CD4-positive, alpha-beta T cell treated with Interleukin-6 at 100 ng/mL for 8 hours (primary cell): ENCODE results near the gene PHF14.

Experiments
- DNase-seq: peaks from one replicate; pipeline ENCODE4 v3.0.0-alpha.2; 2020; ENCODE audit warnings: mixed read lengths, low spot score

Gene PHF14

DNA sequence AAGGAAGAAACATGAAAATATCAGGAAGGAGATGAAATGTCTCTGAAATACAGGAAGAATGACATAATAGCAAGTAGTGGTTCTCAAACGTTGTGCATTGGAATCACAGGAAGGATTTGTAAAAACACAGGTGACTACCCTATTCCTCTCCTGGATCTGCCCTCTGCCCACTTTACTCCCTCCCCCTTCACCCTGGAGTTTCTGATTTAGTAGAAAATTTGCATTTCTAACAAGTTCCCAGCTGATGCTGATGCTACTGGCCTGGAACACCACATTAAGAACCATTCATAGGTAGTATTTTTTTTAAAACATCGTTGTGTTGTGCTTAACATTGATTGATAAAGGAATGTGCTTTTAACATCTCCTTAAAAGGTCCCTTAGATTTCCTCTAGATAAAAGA is 130.9 kb downstream of the PHF14 start:
- no peak for DNase-seq

DNA sequence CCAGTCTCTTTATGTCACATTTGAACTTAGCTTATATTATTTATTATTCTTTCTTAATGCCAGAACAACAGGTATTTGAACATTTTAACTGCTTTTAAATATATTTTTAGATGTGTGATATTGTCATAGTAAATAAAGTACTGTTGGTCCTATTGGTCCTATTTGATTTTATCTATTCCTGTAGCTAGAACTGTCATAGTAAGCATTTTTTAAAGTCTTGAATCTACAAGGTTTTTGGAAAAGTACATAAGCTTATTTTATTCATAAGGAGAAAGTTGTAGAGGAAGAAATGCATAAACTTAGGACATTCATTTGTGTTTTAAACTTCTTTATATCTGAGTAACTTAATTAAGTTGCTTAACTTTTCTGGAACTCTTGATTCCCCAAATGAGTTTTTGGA is 136.0 kb downstream of the PHF14 start:
- no peak for DNase-seq

DNA sequence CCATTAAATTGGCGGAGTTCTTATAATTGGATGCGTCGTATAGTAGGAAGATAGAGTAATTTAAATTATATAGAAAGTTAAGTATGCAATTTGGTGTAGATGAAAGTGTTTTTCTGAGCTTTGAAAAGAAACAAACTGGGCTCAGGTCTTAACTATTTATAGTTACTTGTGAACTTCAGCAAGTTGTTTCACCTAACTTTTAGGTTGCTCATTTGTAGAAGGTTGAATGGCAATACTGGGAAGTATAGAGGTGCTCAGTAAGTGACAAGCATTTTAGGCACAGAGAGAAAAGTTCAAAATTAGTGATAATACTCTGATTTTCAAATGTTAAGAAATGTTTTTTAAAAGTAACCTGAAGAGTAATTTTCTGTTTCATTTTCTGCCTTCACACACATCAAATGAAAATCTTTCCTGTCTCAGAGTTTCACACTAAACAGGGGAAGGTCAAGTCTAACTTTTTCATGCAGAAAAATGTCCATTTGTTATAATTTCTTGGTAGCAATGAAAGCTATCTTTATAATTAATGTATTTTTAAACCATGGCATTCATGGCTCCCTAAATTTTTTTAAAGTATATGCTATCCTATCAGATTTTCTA is 146.5 kb downstream of the PHF14 start:
- DNase-seq: no peak

DNA sequence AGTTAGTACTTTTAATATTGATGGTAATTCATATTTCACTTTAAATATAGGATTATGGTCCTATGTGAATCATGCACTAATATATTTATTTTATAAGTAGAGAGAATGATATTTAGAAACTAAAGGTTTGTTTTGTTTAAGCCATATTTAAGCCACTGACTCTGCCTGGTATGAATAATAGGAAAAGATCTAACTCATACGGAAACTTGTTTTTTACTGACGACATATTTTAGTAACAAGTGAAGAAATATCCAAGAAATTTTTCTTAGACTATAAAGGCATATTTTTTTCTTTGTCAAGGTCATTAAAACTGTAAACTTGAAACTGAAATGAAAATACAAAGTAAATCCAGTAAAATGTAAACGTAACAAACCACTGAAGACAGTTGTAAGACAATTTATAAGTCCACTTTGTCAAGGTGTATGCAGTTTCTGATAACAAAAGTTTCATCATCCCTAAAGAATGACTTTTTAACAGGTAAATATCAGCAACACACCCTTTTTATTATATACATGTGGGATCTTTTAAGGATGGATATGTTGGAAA is 147.1 kb downstream of the PHF14 start:
- DNase-seq: no peak

DNA sequence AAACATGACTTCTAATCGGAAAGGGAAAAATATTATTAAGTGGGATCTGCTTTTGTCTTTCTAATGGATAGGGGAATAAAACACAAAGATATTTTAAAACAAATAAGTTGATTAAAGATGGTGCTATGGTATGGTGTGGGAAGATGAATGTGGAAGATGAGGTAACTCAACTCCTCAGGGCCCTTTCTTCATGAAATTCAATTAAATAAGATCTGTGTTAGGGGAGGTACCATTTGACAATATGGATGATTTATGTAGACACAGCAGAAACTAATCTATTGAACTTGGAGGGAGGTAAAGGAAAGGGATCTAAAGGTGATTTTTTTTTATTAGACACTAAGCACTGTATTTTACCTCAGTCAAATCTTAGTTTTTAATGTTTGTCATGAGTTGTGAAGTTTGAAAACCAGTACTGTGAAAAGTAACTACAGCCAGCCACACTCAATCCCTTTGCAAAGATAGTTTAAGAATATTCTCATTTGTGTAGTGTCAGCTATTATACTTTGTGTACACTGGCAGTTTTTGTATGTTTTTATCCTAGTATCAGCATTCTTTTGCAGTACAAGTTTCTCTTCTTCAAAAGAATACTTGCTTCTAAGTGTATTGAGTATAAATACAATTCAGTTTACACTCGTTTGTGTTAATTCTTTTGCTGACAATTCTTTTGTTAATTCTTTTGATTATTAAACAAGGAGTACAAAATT is 151.3 kb downstream of the PHF14 start:
- no peak for DNase-seq

DNA sequence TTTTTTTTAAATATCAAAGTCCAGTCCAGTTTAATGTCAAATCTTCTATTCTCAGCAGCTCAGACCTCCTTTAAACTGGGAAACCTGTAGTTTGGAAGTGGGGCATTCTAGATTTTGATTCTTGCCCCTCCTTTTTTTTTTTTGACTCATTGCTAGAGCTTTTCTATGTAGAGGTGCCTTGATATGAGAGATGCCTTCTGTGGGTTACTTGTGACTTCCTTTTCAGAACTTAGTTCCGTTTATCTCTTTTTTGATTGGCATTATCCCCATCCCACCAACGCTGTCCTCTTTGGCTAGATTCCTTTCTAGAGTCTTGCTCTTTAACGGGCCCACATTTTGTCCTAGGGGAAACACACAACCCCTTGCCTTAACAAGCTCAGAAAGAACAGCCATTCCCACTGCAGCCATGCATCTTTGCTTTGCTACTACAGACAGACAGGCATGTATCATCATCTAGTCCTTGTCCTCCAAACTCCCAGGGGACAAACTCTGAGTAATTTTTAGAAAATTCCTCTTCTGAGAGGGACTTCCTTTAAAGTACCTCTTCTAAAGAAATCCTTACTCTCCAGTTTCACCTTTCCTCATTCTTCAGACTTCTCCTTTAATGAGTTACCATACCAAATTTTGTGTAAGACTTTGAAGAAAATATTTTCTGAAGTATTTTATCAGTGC is 153.6 kb downstream of the PHF14 start:
- no peak for DNase-seq

DNA sequence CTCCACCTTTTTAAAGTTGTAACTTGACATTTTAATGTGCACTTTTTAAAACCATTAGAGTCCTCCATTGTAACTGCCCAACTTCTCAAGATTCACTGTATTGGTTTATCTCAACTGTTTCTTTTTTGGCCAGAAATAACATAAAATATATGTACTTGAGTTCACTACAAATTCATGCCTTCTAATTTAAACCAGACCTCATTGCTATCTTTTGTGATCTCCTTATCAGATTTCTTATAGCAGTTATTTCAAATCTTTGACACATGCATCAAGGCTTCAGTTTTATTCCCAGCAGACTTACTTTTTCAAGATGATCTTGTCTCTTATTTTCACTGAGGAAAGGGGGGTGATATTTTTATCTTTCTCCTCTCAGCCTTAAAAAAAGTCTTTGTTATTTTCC is 154.3 kb downstream of the PHF14 start:
- no peak for DNase-seq

DNA sequence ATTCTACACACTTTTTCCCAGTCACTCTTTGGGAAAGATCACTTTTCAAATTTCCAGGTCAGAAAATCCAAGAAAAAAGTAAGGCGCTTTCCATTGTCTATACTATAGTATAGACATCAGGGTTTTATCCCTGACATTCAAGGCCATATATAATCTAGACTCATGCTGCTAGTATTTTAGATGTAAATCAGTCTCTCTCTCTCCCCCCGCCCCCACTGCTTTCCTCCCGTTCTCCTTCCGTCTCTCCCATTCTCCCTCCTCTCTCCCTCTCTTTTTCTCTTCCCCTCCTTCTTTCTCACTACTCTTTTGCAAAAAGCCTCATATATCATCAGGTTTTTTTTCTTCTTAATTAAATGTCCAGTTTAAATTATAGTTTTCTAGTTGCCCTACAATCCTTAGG is 154.8 kb downstream of the PHF14 start:
- no peak for DNase-seq

DNA sequence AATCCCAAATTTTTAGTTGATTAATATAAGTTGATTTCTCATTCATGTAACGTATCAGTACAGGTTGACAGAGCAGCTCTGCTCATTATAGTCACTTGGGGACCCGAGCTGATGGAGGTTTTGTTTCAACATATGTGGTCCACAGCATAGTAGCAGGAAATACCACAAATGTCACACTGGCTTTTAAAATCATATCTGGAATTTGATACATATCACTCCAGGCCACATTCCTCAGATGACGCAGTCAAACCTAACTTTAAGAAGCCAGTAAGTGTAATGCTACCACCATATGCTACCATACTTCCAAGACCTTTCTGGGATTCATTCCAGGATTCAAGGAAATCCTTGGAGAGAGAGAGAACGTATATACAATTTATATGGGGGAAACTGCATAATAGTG is 156.3 kb downstream of the PHF14 start:
- no peak for DNase-seq

DNA sequence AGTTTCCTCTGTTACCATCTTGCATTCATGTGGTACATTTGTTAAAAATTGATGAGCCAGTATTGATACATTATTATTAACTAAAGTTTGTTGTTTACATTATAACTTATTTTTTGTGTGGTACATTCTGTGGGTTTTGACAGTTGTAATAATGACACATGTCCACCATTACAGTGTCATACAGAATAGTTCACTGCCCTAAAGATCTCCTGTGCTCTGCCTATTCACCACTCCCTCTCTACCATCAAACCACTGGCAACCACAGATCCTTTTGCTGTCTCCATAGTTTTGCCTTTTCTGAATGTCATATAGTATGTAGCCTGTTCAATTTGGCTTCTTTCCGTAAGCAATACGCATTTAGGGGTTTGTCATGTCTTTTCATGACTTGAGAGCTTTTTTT is 156.9 kb downstream of the PHF14 start:
- DNase-seq: no peak

DNA sequence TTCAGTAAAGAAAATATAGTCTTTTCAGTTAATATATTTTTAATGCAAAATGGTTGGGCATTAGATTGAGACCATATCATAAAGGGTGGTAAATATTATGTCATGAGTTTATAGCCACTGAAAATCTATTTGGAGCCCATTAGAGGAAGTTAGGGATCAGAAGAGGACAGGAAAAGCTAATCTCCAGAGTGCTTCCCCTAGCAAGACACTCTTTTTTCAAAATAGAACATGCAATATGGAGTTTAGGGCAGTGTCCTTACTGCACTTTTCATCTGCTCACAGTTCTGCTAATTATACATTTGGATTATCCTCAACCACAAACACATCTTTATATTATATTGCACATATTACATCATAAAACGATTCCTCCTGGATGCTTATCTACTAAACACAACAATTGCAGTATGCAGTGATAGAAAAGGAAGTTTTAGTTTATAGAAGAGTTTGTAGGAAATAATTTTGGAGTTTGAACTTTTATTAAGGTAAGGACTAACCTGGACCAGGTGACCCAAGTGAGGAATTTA is 159.8 kb downstream of the PHF14 start:
- no peak for DNase-seq

DNA sequence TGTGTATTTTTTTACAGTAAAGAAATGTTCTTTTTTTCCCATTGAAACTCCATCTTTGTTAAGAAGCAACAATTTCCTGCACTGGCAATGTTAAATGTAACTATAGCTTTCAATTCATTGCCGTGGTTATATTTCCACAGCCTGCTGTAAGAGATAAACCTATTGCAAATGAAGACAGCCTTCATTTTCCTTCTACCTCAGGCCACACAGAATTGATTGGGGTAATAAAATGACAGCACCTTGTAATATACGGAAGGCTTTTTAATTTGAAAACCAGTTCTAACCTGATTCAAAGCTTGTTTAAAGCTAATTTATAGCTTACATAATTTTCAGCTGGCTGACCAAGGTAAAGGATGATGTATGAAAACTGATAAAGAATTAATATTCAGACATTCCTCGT is 161.9 kb downstream of the PHF14 start:
- no peak for DNase-seq

DNA sequence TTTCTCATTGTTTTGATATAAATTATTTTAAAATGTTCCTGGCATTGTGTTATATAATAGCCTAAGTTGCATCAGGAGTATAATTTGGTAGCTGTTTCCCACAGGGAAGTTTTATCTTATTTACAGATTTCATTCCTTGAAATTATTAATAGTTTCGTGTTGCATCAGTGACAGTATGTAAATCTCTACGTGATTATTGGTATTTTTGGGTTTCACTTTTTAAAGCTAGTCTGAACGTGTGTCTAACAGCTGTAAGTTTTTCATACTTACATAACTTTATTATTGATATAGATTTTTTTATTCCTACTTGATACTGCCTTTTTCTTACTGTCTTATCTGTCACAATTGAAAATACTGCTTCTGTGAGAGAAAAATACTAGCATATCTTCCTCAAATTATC is 167.9 kb downstream of the PHF14 start:
- no peak for DNase-seq

DNA sequence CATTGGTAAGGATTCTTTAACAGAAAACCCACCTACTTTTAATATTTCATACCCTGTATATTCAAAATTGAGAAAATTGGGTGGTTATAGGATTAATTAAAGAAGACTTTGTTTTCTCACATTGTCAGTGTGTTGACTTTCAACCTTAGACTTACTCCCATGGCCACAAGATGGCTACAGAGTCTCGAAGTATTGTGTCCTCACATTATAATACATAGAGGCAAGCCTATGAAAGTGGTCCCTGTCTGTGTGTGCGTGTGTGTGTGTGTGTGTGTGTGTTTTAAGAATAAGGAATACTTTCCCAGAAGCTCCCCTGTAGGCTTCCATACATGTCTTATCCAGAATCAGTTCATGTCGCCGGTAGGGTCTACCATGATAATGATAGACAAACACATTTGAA is 180.0 kb downstream of the PHF14 start:
- no peak for DNase-seq

DNA sequence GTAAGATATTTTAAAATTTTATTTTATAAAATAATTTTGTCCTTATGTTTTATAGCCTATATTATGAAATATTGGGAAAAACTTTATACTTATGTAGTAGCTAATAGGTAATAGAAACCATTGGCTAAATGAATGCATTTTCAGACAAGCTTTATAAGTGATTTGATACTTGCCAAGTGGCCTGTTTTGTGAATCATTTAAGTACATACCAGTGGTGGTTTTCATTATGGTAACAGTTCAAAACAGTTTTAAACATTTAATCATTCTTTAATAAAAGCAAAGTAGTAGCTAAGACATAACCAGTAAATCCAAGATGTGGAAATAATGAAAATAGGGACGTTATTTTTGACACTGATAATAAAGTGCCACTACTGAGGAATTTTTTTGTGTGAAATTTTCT is 182.2 kb downstream of the PHF14 start:
- no peak for DNase-seq

DNA sequence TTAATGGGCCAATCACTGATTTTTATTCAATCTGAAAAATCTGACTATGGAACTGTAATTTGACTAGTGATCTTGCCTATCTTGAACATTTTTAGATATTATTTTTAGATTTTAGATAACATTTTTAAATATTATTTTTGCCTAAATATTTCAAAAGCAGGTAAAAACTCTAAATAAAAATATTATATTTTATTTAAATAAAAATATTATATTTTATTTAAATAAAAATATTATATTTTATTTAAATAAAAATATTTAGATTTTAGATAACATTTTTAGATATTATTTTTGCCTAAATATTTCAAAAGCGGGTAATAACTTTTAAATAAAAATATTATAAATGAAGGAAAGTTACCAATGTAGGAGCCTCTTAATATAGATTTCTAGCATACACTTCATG is 187.8 kb downstream of the PHF14 start:
- no peak for DNase-seq

DNA sequence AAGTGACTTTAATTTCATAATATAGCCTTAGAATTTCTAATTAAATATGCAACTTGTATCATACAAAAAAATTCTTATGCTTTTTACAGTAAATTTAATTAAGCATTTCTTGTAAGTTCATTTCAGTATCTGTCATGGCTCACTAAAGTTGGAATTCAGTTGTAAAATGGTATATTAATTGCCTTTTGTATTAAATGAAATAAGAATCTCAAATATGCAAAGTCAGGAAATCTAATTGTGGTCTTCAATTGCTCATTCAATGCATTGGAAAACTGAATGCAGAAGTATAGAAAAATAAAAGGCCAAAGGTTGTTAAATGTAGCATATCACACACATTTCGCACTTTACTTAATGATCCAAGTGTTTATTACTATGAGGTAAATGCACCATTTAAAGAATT is 189.5 kb downstream of the PHF14 start:
- no peak for DNase-seq

DNA sequence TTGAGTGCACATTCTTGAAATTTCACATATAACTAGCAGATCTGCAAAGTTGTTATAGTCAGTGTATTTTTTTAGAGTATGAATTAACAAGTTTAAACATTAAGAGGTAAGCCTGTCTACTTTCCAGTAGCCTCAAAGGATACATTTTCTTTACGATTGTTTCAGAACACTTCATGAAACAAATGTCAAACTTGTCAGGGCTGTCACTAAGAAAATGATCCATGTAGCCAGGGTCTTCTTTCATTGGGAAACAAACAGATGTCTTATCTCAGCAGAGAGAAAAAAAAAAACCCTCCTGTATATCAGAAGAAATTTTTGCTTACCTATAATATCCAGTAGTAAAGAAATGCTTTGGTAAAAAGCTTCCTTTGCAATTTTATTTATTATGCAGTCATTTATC is 192.4 kb downstream of the PHF14 start:
- no peak for DNase-seq

DNA sequence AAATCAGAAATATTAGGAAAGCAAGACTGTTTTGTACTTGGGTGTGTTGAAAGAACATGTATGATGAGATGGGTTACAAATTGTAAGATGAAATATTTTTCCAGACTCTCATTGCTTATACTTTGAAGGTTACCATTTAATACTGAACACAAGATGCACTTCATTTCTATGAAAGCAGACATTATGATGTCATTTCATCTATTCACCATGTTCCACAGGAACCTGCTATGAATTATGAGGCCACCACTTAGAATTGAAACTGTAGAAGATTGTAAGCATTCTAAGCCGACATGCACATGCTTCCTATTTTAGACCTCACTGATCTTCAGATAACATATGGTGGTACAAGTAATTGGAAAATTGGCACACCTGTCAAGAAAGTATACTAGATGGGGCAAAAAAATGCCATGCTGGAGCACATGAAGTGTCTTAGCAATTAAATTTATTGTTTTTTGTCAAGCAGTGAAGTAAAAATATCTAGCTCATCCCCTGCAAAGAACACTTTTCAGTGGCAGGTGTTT is 195.0 kb downstream of the PHF14 start:
- no peak for DNase-seq

DNA sequence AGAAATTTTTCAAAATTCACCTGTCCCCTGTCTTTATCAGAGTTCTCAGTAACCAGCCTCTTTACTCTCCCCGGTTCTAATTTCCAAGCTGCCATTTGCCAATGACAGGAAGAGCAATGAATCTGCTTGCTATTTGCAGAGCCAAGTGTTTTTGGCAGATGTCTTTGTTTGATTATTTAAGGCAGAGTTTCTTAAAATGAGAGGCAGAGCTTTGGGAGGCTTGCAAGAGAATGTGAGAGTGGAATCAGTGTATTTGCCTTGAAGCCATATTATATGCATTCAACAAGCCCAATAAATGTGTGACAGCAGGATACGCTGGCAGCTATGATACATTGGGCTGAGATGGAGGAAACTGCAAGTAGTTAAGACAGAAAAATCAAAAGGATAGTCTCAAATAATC is 196.5 kb downstream of the PHF14 start:
- no peak for DNase-seq

DNA sequence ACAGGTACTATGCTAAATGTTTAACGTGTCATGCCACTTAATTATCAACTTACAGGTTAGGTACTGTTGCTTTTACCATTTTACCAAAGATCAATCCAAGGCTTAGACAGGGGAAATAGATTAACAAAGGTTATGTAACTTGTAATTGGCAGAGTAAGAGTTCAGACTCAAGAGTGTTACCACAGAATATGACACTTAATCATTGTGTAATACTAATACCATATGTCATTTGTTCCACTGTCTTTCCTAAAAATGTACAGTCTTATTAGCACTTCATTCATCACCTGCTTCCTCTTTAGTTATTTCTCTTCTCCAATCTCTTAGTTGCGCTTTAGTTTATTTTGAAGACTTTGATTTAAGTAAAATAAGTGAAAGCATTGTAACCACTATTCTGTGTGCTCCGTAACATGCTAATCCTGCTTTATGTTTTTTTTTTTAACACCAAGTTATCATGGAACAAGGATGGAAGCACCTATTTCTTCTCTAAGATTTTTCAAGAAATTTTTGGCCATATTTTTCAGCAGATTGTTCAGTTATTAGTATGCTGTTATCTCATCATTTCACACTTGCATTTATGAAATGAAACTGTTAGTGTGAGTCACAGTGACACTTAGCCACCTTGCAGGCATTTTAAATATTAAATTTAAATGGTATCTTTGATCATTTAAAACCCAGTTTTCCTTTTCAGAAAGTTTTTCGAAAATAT is 197.3 kb downstream of the PHF14 start:
- no peak for DNase-seq

DNA sequence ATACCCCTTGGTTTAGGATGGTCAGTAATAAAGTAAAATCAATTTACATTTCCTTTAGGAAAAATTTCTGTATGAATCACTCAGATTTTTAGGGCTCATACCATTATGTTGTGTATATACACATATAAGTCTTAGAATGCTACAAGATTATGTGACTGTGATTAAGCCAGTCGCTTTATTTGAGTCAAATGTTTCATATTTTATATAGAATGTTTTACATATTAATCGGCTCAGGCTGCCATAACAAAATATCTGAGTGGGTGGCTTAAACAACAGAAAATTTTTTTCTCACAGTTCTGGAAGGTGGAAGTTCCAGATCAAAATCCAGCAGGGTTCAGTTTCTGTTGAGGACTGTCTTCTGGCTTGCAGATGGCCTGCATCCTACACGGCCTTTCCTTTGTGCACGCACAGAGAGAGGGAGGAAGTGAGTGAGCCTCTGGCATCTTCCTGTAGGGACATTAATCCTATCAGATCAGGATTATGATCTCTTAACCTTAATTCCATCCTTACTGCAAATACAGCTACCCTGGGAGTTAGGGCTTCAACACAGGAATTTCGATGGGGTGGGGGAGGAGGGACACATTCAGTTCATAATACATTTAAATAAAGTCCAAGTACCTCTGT is 198.0 kb downstream of the PHF14 start:
- no peak for DNase-seq
